Measurements from ENCODE around the gene TBC1D9B.
A peak's percentile ranks its signal among the peaks of the same experiment; 100 is the strongest.
"Not testable (repeated sequence)": the region's sequence is repeated elsewhere in the genome, so short reads cannot be mapped to it uniquely, and the experiment has no call there.

TBC1D9B gene

GRCh38 chr5:179837076-179838011 lies 70.4 kb downstream of the TBC1D9B start:
- no peak for DNase-seq (ENCODE audit: low read depth)

DNA sequence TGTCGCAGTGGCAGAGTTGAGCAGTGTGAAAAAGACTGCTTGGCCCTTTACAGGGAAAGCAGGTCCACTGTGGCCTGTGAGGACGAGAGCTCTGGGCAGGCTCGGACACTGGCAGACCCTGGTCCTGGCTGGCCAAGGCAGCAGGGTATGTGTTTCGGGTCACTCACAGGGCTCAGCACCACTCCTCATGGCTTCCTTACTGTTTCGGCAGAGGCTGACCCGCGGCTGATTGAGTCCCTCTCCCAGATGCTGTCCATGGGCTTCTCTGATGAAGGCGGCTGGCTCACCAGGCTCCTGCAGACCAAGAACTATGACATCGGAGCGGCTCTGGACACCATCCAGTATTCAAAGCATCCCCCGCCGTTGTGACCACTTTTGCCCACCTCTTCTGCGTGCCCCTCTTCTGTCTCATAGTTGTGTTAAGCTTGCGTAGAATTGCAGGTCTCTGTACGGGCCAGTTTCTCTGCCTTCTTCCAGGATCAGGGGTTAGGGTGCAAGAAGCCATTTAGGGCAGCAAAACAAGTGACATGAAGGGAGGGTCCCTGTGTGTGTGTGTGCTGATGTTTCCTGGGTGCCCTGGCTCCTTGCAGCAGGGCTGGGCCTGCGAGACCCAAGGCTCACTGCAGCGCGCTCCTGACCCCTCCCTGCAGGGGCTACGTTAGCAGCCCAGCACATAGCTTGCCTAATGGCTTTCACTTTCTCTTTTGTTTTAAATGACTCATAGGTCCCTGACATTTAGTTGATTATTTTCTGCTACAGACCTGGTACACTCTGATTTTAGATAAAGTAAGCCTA lies 71.3 kb downstream of the TBC1D9B start:
- no peak for DNase-seq (ENCODE audit: low read depth)

GRCh38 chr5:179834871-179835270 lies 72.8 kb downstream of the TBC1D9B start:
- not testable (repeated sequence) for DNase-seq (ENCODE audit: low read depth)

DNA sequence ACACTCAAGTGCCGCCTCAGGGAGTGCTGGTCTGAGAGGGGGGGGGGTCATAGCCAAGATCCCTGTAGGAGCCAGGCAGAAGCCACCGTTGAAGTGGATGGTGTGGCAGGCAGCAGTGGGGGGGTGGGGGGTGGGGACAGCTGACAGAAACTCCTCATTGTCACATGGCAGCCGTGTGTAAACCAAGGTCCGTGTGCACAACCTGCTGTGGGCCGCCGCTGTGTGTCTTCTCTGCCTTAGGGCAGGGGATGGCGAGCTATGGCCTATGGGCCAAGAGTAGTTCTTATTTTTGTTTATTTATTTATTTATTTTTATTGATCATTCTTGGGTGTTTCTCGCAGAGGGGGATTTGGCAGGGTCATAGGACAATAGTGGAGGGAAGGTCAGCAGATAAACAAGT lies 73.6 kb downstream of the TBC1D9B start:
- no peak for DNase-seq (ENCODE audit: low read depth)

DNA sequence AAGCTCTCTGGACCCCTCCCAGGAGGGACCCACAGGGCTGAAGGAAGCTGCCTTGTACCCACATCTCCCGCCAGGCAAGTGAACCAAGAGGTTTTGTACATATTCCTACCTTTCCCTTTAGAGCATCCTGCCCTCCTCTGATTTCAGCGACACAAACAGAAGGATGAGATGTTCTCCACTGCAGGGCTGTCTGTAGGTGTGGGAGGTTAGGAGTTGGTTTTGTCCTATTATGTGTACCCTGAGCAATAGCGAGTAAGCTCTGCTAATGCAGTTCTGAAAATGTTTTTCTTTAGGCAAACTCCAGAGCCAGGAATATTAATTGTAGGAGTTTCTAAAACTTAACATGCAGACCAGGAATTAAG lies 74.0 kb downstream of the TBC1D9B start:
- DNase-seq (ENCODE audit: low read depth): no peak

- DNase-seq (ENCODE audit: low read depth): no peak
Observed at GRCh38 chr5:179833056-179833708, 74.5 kb downstream of the TBC1D9B start.

DNA sequence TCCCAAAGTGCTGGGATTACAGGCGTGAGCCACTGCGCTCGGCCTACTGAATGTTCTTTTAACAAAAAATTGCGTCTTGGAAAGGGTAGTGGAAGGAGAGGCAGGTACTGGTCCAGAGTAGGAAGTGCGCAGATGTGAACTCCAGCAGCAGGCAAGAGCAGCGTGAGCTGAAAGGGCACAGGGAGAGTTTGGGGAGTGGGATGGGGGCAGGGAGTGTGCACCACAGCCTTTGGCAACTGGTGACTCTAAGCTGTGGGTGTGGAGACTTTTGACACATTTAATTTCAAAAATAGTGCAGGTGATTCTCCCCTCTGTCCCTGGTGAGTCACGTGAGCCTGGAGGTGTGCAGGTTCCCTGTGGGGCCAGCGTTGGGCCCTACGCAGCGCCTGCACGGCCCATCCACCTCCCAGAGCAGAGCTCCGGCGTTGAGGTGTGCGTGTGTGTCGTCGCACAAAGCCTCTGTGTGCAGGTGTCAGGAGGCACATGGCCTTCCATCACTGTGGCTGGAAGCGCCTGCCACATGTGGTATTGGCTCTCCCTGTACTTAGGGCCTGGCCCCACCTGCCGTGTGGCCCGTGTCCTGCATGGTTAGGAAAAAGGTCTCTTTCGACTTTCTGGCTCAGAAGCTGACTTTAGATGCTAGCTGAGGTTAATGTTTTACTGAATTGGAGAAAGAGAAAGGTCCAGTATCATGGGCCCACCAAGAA lies 75.5 kb downstream of the TBC1D9B start:
- no peak for DNase-seq (ENCODE audit: low read depth)

GRCh38 chr5:179830818-179831468 lies 76.8 kb downstream of the TBC1D9B start:
- DNase-seq (ENCODE audit: low read depth): no peak

GRCh38 chr5:179829732-179830435 lies 77.8 kb downstream of the TBC1D9B start:
- DNase-seq (ENCODE audit: low read depth): no peak

DNA sequence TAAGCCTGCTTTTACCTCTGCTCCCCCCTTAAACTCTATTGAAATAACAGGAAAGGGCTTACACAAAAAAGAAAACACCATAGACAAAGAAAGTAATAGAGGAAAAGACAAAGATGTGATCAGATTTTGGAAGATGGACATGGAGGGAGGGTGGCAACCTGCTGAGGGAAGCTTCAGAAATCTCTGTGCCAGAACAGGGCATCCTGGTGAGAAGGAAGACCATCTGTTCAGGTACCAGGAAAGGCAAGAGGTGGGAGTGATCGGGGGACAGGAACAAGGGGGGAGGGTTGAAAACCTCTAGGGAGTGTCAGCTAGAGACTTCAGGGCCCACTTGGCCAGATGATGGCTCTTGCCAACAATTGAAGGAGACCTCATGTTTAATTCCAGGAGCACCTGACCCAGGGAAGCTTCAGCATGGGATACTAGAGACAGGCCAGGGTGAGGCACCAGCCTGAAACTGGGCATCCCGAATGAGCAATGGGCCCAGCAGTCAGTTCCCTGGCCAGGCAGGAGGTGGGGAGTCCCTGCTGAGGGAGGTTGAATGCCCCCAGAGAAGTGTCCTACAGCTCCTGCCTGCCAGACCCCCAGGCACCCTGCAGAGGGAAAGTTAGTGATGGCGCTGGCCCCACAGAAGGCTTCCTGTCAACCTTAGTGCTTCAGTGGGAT lies 78.8 kb downstream of the TBC1D9B start:
- no peak for DNase-seq (ENCODE audit: low read depth)

GRCh38 chr5:179827680-179828079 lies 80.0 kb downstream of the TBC1D9B start:
- no peak for DNase-seq (ENCODE audit: low read depth)

GRCh38 chr5:179825655-179826182 lies 82.0 kb downstream of the TBC1D9B start:
- DNase-seq (ENCODE audit: low read depth): no peak

DNA sequence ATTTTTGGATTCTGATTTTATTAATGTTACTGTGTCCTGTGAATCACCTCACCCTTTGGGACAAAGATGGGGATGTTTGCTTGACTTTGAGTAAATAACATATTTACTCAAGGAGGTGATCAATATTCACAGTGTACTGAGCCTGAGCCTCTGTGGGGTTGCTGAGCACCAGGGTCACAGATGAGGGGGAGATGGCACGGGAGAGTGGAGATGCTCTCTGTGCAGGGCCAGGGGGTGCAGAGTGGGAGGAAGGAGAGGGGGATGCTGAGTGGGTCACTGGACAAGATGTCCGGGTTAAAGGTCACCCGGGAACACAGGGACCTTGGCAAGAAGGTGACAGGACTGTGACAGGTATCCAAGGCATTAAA lies 83.0 kb downstream of the TBC1D9B start:
- no peak for DNase-seq (ENCODE audit: low read depth)

- no peak for DNase-seq (ENCODE audit: low read depth)
Observed at GRCh38 chr5:179823937-179824744, 83.6 kb downstream of the TBC1D9B start.

DNA sequence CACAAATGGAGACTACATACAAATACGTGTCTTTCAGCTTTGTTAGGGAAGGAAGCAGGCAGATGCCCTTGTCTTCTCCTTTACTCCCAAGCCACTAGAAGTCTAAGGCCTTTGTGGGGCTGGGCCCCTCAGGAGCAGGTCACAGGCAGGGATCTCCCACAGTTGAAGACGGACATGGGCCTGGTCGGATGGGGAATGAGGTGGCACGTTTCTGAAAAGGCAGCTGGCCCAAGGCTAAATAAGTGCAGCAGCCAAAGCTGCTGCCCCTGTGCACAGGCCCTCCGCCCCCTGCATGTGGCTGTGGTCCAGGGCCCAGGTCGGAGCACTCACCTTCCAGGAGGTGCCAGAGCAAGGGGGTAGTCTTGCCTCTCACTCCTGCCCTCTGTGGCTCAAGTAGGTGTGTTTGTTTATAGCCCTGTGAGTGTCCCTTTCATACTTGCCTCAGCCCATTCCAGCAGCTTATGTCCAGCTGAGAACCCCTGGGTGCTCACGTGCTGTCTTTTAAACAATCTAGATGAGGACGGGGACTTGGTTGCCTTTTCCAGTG lies 85.2 kb downstream of the TBC1D9B start:
- no peak for DNase-seq (ENCODE audit: low read depth)

DNA sequence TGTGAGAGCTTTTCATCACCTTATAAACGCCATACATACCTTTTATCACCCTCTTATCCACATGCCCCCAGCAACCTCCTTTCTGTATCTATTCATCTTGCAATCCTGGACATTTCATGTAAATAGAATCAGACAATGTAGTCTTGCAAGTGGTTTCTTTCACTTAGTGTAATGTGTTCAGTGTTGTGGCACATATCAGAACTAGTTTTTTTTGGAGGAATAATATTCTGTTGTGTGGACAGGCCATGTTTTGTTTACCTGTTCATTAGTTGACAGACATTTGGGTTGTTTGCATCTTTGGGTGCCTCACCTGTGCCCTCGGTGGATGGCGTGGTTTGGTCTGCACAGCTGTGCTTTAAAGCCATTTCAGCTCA lies 85.7 kb downstream of the TBC1D9B start:
- no peak for DNase-seq (ENCODE audit: low read depth)

GRCh38 chr5:179821298-179822058 lies 86.2 kb downstream of the TBC1D9B start:
- peak; percentile 81 for DNase-seq (ENCODE audit: low read depth)

Measured in GM04504 (cell line).